OCI-LY3 (cell line): ENCODE results near the gene PYDC2.

Source experiments
- H2AFZ ChIP-seq: fragments of 200-600, 300-600 bp; shearing (Covaris generic); 2 replicates; pipeline ENCODE4 v1.6.0; 2014; ENCODE audit warnings: antibody characterized with exemption, low read depth, low read length
- H3K27ac ChIP-seq: fragments of 200-600, 300-600 bp; sonication (generic); 2 replicates; pipeline ENCODE4 v1.5.1; 2014; ENCODE audit warnings: mild to moderate bottlenecking, low read length, moderate library complexity, mixed read lengths
- H3K27me3 ChIP-seq: fragments of 200-600, 300-600 bp; sonication (generic); 2 replicates; pipeline ENCODE4 v1.6.1; 2014; ENCODE audit warnings: low read depth, low read length, mixed read lengths
- H3K36me3 ChIP-seq: fragments of 200-600, 300-600 bp; sonication (generic); replicated peaks from 2 replicates; pipeline ENCODE3; 2014; ENCODE audit warnings: low read depth, low read length, mixed read lengths
- H3K4me1 ChIP-seq: fragments of 300-600, 200-600 bp; sonication (generic); 2 replicates; pipeline ENCODE4 v1.6.1; 2014; ENCODE audit warnings: low read length, mixed read lengths
- H3K4me2 ChIP-seq: fragments of 200-600, 300-600 bp; sonication (generic); 2 replicates; pipeline ENCODE4 v1.6.1; 2014; ENCODE audit warnings: low read length, mixed read lengths
- H3K4me3 ChIP-seq: fragments of 300-600, 200-600 bp; sonication (generic); 2 replicates; pipeline ENCODE4 v1.5.1; 2014; ENCODE audit warnings: antibody characterized with exemption, mild to moderate bottlenecking, low read length, moderate library complexity
- H3K79me2 ChIP-seq: fragments of 300-600, 200-600 bp; shearing (Covaris generic); 2 replicates; pipeline ENCODE4 v1.6.1; 2014; ENCODE audit warnings: mild to moderate bottlenecking, low read length, mixed read lengths
- H3K9ac ChIP-seq: fragments of 300-600, 200-600 bp; shearing (Covaris generic); 2 replicates; pipeline ENCODE4 v1.6.0; 2014; ENCODE audit warnings: mild to moderate bottlenecking, low read length, moderate library complexity
- H3K9me3 ChIP-seq: fragments of 200-600, 300-600 bp; shearing (Covaris generic); 2 replicates; pipeline ENCODE4 v1.6.1; 2014; ENCODE audit warnings: low read length, mixed read lengths; ENCODE audit not compliant: insufficient read depth
- H4K20me1 ChIP-seq: fragments of 200-600, 300-600 bp; sonication (generic); 2 replicates; pipeline ENCODE4 v1.6.1; 2016; ENCODE audit warnings: low read length, mixed read lengths; ENCODE audit not compliant: insufficient read depth
- EZH2phosphoT487 ChIP-seq: fragments of 200-600 bp; shearing (Covaris generic); IDR thresholded peaks from 2 replicates; pipeline ENCODE4 v1.6.1; 2018; ENCODE audit warnings: antibody characterized with exemption, mixed run types, low read depth
- TF ChIP-seq, protein P1 (sequence below): fragments of 200-600, 300-600 bp; sonication (generic); IDR thresholded peaks from 2 replicates; pipeline ENCODE4 v1.5.1; 2014; ENCODE audit warnings: antibody characterized with exemption, low read length, low read depth

PYDC2 gene

GRCh38 chr3:191492601-191493000 lies 31.6 kb downstream of the PYDC2 start:
- no peak overlapping the region for H3K9ac ChIP-seq
- no peaks in the 10 kb centered on the region for H4K20me1 ChIP-seq
- H3K4me2 ChIP-seq: no peak overlapping the region
- no peaks in the 10 kb centered on the region for H3K79me2 ChIP-seq
- no peaks in the 10 kb centered on the region for H3K4me1 ChIP-seq
- H3K36me3 ChIP-seq: no peaks in the 10 kb centered on the region
- H2AFZ ChIP-seq: no peak overlapping the region
- no peak overlapping the region for H3K4me3 ChIP-seq
- TF ChIP-seq, protein P1, sequence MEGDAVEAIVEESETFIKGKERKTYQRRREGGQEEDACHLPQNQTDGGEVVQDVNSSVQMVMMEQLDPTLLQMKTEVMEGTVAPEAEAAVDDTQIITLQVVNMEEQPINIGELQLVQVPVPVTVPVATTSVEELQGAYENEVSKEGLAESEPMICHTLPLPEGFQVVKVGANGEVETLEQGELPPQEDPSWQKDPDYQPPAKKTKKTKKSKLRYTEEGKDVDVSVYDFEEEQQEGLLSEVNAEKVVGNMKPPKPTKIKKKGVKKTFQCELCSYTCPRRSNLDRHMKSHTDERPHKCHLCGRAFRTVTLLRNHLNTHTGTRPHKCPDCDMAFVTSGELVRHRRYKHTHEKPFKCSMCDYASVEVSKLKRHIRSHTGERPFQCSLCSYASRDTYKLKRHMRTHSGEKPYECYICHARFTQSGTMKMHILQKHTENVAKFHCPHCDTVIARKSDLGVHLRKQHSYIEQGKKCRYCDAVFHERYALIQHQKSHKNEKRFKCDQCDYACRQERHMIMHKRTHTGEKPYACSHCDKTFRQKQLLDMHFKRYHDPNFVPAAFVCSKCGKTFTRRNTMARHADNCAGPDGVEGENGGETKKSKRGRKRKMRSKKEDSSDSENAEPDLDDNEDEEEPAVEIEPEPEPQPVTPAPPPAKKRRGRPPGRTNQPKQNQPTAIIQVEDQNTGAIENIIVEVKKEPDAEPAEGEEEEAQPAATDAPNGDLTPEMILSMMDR: no peak
- no peak for TF ChIP-seq EZH2phosphoT487
- no peaks in the 10 kb centered on the region for H3K27me3 ChIP-seq
- no peak overlapping the region for H3K27ac ChIP-seq
- no peaks in the 10 kb centered on the region for H3K9me3 ChIP-seq

GRCh38 chr3:191493336-191493735 lies 32.4 kb downstream of the PYDC2 start:
- H3K9ac ChIP-seq: no peak overlapping the region
- no peaks in the 10 kb centered on the region for H3K36me3 ChIP-seq
- no peaks in the 10 kb centered on the region for H3K79me2 ChIP-seq
- no peaks in the 10 kb centered on the region for H3K27me3 ChIP-seq
- no peaks in the 10 kb centered on the region for H3K9me3 ChIP-seq
- TF ChIP-seq, protein P1: no peak
- TF ChIP-seq EZH2phosphoT487: no peak
- H3K4me1 ChIP-seq: no peaks in the 10 kb centered on the region
- no peak overlapping the region for H3K4me3 ChIP-seq
- H3K27ac ChIP-seq: no peak overlapping the region
- H3K4me2 ChIP-seq: no peak overlapping the region
- no peaks in the 10 kb centered on the region for H4K20me1 ChIP-seq
- no peak overlapping the region for H2AFZ ChIP-seq

DNA sequence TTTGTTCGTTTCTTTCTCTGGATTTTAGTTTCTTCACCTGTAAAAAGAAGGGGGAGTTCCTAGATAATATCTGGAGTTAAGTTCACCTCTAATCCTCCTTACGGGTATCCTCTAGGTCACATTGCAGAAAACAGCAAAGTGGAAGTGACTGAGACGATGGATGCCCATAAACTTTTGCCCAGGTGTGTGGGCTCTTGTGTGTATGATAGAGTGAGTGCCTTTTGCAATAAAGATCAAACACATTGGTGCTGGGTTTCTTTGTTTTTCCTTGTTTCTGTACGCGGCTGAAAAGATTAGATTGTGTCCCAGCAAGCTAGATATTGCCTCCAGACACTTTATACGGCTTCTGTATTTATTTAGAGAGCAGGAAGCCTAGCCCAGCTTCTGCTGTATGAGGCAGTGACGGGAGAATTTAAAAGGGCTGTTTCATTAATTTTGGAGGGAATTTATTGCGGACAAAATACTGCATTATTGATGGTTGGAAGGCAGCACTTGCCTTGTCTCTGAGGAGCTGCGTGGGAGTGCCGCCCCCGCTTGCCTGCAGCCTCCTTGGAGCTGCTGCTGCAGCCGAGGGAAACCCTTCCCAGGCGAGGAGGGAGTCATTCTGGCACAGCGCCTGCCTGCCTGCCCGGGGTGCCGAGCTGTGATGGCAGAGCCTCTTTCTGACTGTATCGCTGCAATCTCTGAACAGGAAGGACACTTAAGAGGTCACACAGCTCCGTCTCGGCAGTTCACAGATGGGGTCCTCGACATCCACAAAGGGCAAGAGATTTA lies 38.5 kb downstream of the PYDC2 start:
- Histone ChIP-seq H4K20me1 (no peaks in the 10 kb centered on the region), H3K27ac (no peak overlapping the region), H3K36me3 (no peaks in the 10 kb centered on the region), H3K4me2 (peak overlapping the region; percentile 73), H3K4me1 (no peaks in the 10 kb centered on the region; the same call in 1 of the 2 replicates), H3K9me3 (no peaks in the 10 kb centered on the region), H3K4me3 (peak overlapping the region; percentile 61), H3K79me2 (no peaks in the 10 kb centered on the region), H2AFZ (peak overlapping the region; percentile 55; the same call in 1 of the 2 replicates), H3K27me3 (no peaks in the 10 kb centered on the region), H3K9ac (no peak overlapping the region)
- TF ChIP-seq EZH2phosphoT487: no peak
- TF ChIP-seq, protein P1: no peak

DNA sequence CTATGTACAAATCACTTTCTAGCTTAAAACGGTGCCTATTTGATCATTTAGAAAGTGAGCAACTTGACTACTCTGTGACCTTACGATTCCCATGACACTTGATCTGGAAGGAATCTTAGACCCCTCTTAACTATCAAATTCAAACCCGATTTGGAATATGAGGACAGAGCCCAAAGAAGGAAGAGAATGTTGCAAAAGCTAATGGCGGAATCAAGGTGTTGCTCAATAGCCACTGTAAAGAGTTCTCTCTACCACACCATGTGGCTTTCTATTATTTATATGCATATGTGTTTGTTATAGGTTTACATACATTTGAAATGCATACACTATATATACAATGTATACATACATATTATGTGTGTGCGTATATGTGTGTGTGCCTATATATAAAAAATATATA lies 39.9 kb downstream of the PYDC2 start:
- H3K9ac ChIP-seq: no peak overlapping the region
- no peak overlapping the region for H3K4me3 ChIP-seq
- no peaks in the 10 kb centered on the region for H3K9me3 ChIP-seq
- H3K4me1 ChIP-seq: no peaks in the 10 kb centered on the region; the same call in 1 of the 2 replicates
- H3K79me2 ChIP-seq: no peaks in the 10 kb centered on the region
- no peaks in the 10 kb centered on the region for H3K27me3 ChIP-seq
- H2AFZ ChIP-seq: no peak overlapping the region
- no peak overlapping the region for H3K4me2 ChIP-seq
- no peaks in the 10 kb centered on the region for H4K20me1 ChIP-seq
- H3K36me3 ChIP-seq: no peaks in the 10 kb centered on the region
- H3K27ac ChIP-seq: no peak overlapping the region
- TF ChIP-seq EZH2phosphoT487: no peak
- TF ChIP-seq, protein P1: no peak
